Lung (tissue), 12 donors: Measurements from ENCODE around the gene SUGT1. TPM values are rescaled to one million over a fixed set of nuclear protein-coding genes. Genes with fewer than 3 reads are reported as not detected.
A peak's percentile ranks its signal among the peaks of the same experiment; 100 is the strongest.
"Not testable (repeated sequence)": the region's sequence is repeated elsewhere in the genome, so short reads cannot be mapped to it uniquely, and the experiment has no call there.

Source experiments
- ATAC-seq: fragments of 200-7000 bp; cut with Tn5 transposase; one replicate; pipeline ENCODE4 v1.9.1; 2020; ENCODE audit warnings: moderate number of reproducible peaks; ENCODE audit not compliant: insufficient read depth, low FRiP score
- DNase-seq, 3 donors: peaks; one replicate each; pipeline ENCODE4 v3.0.0-alpha.2; 2013 to 2017
- H3K27ac ChIP-seq, 2 donors: one replicate each; pipeline ENCODE4 v1.5.1; 2013; ENCODE audit warnings: mild to moderate bottlenecking in 2 of 2, moderate library complexity in 2 of 2, control low read depth in 1 of 2, inconsistent platforms in 1 of 2, low read depth in 1 of 2, low read length in 1 of 2
- H3K27me3 ChIP-seq, 3 donors: one replicate each; pipeline ENCODE4 v1.5.1; 2013; ENCODE audit warnings: low read length in 2 of 3; ENCODE audit not compliant: control insufficient read depth in 3 of 3, insufficient read depth in 3 of 3
- H3K36me3 ChIP-seq, 4 donors: one replicate each; pipeline ENCODE4 v1.5.1; 2013; ENCODE audit warnings: low read length in 4 of 4, mild to moderate bottlenecking in 1 of 4, moderate library complexity in 1 of 4; ENCODE audit not compliant: control insufficient read depth in 4 of 4, insufficient read depth in 4 of 4
- H3K4me1 ChIP-seq, 5 donors: one replicate each; pipeline ENCODE4 v1.5.1; 2013; ENCODE audit warnings: low read length in 5 of 5, mild to moderate bottlenecking in 2 of 5, moderate library complexity in 1 of 5; ENCODE audit not compliant: control insufficient read depth in 5 of 5, insufficient read depth in 5 of 5
- H3K4me3 ChIP-seq: one replicate; pipeline ENCODE4 v1.5.1; 2013; ENCODE audit warnings: mild to moderate bottlenecking, control low read depth, moderate library complexity
- H3K9ac ChIP-seq, 2 donors: one replicate each; pipeline ENCODE4 v1.5.1; 2013; ENCODE audit warnings: low read length in 2 of 2, control low read depth in 1 of 2; ENCODE audit not compliant: insufficient read depth in 1 of 2
- H3K9me3 ChIP-seq, 4 donors: one replicate each; pipeline ENCODE4 v1.5.1; 2013; ENCODE audit warnings: low read length in 3 of 4, mild to moderate bottlenecking in 1 of 4, moderate library complexity in 1 of 4; ENCODE audit not compliant: control insufficient read depth in 4 of 4, insufficient read depth in 3 of 4
- WGBS, 2 donors: extraction: QIAGEN DNeasy Blood & Tissue Kit; methylation state at CpG; one replicate each; pipeline ENCODE4 v1.1.7; 2013; 5-methylcytosine and 5-hydroxymethylcytosine counted together
- polyA plus RNA-seq, 2 donors: library from polyadenylated mRNA; stranded (reverse); fragments of 200-250 nt; gene quantifications; one replicate each; pipeline ENCODE4 v1.2.1, GENCODE V29; 2013
- total RNA-seq, 2 donors: library from RNA; depleted of rRNA in 1 of 2; stranded (reverse); fragments of >200 nt in 1 of 2; gene quantifications; one replicate each; pipeline ENCODE4 v1.2.1, GENCODE V29; 2014 to 2021
- TF ChIP-seq, protein P1 (sequence below): IDR thresholded peaks from 2 replicates; pipeline ENCODE4 v1.5.1; 2012; ENCODE audit warnings: mild to moderate bottlenecking; ENCODE audit errors: control extremely low read depth, extremely low read depth
- donor health status: control.
- donor health status: control.
- donor health status: Bipolar disorder and iron deficiency.
- donor health status: healthy.
- donor health status: DM: yes; HTN: yes; CAD: no.

The SUGT1 gene
- total and polyA plus RNA-seq, 4 donors, result 30.6 to 48.7 (median 38.1) TPM

DNA sequence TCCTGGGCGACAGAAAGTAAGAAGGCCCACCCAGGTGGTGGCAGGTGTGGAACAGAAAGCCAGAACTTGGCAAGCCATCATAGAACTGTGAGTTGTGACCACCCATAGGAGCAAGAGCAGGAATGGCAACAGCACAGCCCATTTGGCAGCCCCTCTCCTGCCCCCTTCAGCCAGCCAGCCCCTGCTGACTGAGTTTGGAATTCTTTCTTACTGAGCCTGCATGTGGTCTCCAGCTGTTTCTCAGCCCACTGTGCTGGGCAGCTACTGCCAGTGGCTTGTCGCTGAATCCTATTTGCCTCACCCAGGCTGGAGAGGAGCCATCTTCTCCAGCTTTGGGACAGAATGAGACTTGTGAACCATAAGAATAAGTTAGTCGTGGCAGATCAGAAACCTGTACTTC, 58.6 kb downstream of the SUGT1 start:
- DNase-seq, result peak; percentile 9 to 16 (median 11)
- Histone ChIP-seq H3K27me3 (no peaks in the 10 kb centered on the region), H3K4me3 (no peak overlapping the region), H3K36me3 (no peaks in the 10 kb centered on the region), H3K9ac (no peak overlapping the region), H3K27ac (no peak overlapping the region), H3K9me3 (no peaks in the 10 kb centered on the region), H3K4me1 (no peaks in the 10 kb centered on the region)
- 83 to 86% methylated on average over 3 of the region's 3 CpGs for WGBS, 2 donors
- TF ChIP-seq, protein P1, sequence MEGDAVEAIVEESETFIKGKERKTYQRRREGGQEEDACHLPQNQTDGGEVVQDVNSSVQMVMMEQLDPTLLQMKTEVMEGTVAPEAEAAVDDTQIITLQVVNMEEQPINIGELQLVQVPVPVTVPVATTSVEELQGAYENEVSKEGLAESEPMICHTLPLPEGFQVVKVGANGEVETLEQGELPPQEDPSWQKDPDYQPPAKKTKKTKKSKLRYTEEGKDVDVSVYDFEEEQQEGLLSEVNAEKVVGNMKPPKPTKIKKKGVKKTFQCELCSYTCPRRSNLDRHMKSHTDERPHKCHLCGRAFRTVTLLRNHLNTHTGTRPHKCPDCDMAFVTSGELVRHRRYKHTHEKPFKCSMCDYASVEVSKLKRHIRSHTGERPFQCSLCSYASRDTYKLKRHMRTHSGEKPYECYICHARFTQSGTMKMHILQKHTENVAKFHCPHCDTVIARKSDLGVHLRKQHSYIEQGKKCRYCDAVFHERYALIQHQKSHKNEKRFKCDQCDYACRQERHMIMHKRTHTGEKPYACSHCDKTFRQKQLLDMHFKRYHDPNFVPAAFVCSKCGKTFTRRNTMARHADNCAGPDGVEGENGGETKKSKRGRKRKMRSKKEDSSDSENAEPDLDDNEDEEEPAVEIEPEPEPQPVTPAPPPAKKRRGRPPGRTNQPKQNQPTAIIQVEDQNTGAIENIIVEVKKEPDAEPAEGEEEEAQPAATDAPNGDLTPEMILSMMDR, result no peak
- no peak for ATAC-seq

DNA sequence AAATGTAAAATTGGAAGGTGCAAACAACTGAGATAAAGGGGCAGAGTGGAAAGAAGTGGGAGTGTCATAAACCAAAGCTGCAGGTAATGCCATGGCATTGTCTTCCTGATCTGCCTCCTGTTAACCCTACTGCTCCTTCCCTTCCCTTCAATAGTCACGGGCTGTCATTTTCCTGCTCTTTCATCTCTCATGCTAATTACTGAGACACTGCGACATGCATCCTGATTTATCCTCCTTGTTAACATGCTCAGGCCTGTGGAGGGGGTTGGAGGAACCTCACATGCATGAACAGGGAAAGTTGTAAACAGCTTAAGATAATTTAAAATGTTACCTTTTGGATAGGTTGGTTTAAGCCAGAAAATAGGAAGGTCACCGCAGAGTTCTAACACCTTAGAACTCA, 59.7 kb downstream of the SUGT1 start:
- TF ChIP-seq, protein P1, result no peak
- Histone ChIP-seq H3K4me1 (no peaks in the 10 kb centered on the region), H3K9ac (no peak overlapping the region), H3K9me3 (no peaks in the 10 kb centered on the region), H3K27me3 (no peaks in the 10 kb centered on the region), H3K27ac (no peak overlapping the region), H3K36me3 (no peaks in the 10 kb centered on the region), H3K4me3 (no peak overlapping the region)
- ATAC-seq, result no peak
- DNase-seq, result no peak
- 86 to 87% methylated on average over 3 of the region's 3 CpGs for WGBS, 2 donors

DNA sequence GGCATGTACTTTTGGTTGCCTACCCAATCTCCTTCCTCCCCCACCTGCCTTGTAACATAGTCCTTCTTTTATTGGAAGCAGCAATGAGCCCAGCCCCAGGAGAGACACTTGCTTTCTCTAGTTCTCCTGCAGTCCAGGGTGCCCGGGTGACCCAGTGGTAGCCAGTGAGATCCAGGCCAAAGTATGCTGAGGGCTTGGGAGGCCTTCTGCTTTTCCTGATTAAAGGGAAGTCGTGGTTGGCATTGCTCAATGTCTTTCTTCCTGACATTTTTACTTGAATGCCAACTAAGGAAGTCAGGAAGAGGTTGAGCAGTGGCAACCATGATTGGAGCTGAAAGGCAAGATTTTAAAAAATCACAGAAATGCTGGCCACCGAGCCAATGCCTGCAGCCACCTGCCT, 61.3 kb downstream of the SUGT1 start:
- Histone ChIP-seq H3K9me3 (no peaks in the 10 kb centered on the region), H3K27me3 (no peaks in the 10 kb centered on the region), H3K36me3 (no peaks in the 10 kb centered on the region), H3K4me3 (no peak overlapping the region), H3K4me1 (no peaks in the 10 kb centered on the region), H3K27ac (no peak overlapping the region), H3K9ac (no peak overlapping the region)
- 18 to 41% methylated on average over 3 of the region's 3 CpGs for WGBS, 2 donors
- DNase-seq, result peak in 1 of 3 donors; percentile 12
- TF ChIP-seq, protein P1, result no peak
- peak; percentile 53 for ATAC-seq

DNA sequence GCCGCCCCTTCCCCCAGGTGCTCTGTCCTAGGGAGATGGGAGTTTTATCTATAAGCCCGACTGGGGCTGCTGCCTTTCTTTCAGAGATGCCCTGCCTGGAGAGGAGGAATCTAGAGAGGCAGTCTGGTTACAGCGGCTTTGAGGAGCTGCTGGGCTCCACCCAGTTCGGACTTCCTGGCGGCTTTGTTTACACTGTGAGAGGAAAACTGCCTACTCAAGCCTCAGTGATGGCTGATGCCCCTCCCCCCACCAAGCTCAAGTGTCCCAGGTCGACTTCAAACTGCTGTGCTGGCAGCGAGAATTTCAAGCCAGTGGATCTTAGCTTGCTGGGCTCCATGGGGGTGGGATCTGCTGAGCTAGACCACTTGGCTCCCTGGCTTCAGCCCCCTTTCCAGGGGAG, 68.3 kb downstream of the SUGT1 start:
- H3K27me3 ChIP-seq, H3K9me3 ChIP-seq, H3K36me3 ChIP-seq, H3K4me3 ChIP-seq, H3K9ac ChIP-seq, H3K27ac ChIP-seq, H3K4me1 ChIP-seq, ATAC-seq: not testable (repeated sequence)
- peak in 1 of 3 donors; percentile 25 for DNase-seq
- 51 to 66% methylated on average over 7 of the region's 7 CpGs for WGBS, 2 donors

DNA sequence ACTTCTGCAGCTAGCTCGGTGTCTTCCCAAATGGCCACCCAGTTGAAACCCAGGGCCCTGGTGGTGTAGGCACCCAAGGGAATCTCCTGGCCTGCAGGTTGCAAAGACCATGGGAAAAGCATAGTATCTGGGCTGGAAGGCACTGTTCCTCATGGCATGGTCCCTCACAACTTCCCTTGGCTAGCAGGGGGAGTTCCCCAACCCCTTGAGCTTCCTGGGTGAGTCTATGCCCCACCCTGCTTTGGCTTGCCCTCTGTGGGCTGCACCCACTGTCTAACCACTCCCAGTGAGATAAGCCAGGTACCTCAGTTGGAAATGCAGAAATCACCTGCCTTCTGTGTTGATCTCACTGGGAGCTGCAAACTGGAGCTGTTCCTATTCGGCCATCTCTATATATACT, 68.7 kb downstream of the SUGT1 start:
- H3K4me3 ChIP-seq, H3K27ac ChIP-seq, H3K36me3 ChIP-seq, H3K9me3 ChIP-seq, ATAC-seq, H3K4me1 ChIP-seq, H3K27me3 ChIP-seq, H3K9ac ChIP-seq, DNase-seq: not testable (repeated sequence)
- 94 to 97% methylated on average over 2 of the region's 2 CpGs for WGBS, 2 donors
